Type B pancreatic cell (in vitro differentiated cells): ENCODE data around the gene HAT1. TPM values are rescaled to one million over a fixed set of nuclear protein-coding genes. Genes with fewer than 3 reads are reported as not detected.
"Not testable (repeated sequence)": the region's sequence is repeated elsewhere in the genome, so short reads cannot be mapped to it uniquely, and the experiment has no call there.

Experiments used
- DNase-seq: peaks from one replicate; pipeline ENCODE4 v3.0.0; 2021; ENCODE audit warnings: mixed read lengths; ENCODE audit not compliant: unreplicated experiment; ENCODE audit errors: extremely low spot score
- H3K27ac Mint-ChIP-seq: 2 replicates; pipeline ENCODE4 v1.8.0; 2021; ENCODE audit warnings: mild to moderate bottlenecking, mixed read lengths
- H3K27me3 Mint-ChIP-seq: 2 replicates; pipeline ENCODE4 v1.8.0; 2021; ENCODE audit warnings: mixed read lengths
- H3K36me3 Mint-ChIP-seq: 2 replicates; pipeline ENCODE4 v1.8.0; 2021; ENCODE audit warnings: mixed read lengths
- H3K4me1 Mint-ChIP-seq: one replicate; pipeline ENCODE4 v1.8.0; 2021; ENCODE audit warnings: mixed read lengths; ENCODE audit not compliant: unreplicated experiment
- H3K4me3 Mint-ChIP-seq: 2 replicates; pipeline ENCODE4 v1.8.0; 2021; ENCODE audit warnings: mild to moderate bottlenecking, mixed read lengths
- H3K9me3 Mint-ChIP-seq: 2 replicates; pipeline ENCODE4 v1.8.0; 2021; ENCODE audit warnings: mixed read lengths
- total RNA-seq: library from RNA; stranded (reverse); gene quantifications from 2 replicates; pipeline ENCODE4 v1.2.1, GENCODE V29; 2021; ENCODE audit warnings: low replicate concordance
- TF ChIP-seq, protein P1 (sequence below): fragments of 200-600 bp; sonication (generic); conservative IDR thresholded peaks from 2 replicates; pipeline ENCODE4 v1.5.0; 2021; ENCODE audit warnings: antibody characterized with exemption, mild to moderate bottlenecking

HAT1 gene
- total RNA-seq, 1 donor from 2014 or later, result 43.1 TPM

DNA sequence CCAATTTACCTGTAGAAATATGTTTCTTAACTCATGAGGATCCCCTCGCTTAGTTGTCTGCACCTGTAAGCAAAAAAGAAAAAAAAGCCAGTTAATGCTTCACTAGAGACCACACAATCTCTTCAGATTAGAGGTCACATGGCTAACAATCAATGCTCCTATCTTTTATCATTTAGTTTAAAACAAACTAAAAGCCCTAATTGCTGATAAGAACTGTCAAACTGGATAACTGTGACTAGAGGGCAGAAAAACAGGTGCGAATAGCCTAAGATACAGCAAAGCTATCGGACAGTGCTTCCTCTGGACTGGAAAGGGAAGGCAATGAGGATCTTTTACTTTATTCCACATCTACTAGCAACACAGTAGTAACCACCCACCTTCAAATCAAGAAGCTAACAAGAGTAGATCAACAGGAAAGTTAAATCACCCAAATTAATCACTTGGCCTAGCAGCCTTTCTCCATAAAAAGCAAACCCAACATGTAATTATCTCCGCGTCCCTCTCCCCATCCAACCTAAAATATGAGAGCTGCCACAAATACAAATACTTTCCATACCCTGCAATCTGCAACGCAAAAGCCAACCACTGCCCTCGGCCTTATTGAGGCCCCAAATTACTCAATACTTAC lies 29.0 kb upstream of the HAT1 start:
- DNase-seq, result no peak
- peaks cover 24% of the 10 kb centered on the region for H3K4me1 Mint-ChIP-seq
- H3K27me3 Mint-ChIP-seq, result no peaks in the 10 kb centered on the region
- TF ChIP-seq, protein P1, sequence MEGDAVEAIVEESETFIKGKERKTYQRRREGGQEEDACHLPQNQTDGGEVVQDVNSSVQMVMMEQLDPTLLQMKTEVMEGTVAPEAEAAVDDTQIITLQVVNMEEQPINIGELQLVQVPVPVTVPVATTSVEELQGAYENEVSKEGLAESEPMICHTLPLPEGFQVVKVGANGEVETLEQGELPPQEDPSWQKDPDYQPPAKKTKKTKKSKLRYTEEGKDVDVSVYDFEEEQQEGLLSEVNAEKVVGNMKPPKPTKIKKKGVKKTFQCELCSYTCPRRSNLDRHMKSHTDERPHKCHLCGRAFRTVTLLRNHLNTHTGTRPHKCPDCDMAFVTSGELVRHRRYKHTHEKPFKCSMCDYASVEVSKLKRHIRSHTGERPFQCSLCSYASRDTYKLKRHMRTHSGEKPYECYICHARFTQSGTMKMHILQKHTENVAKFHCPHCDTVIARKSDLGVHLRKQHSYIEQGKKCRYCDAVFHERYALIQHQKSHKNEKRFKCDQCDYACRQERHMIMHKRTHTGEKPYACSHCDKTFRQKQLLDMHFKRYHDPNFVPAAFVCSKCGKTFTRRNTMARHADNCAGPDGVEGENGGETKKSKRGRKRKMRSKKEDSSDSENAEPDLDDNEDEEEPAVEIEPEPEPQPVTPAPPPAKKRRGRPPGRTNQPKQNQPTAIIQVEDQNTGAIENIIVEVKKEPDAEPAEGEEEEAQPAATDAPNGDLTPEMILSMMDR, result no peak
- H3K9me3 Mint-ChIP-seq, result no peaks in the 10 kb centered on the region
- H3K4me3 Mint-ChIP-seq, result peak overlapping the region; percentile 97
- H3K36me3 Mint-ChIP-seq, result peaks cover 14% of the 10 kb centered on the region
- peak overlapping the region; percentile 89 for H3K27ac Mint-ChIP-seq

DNA sequence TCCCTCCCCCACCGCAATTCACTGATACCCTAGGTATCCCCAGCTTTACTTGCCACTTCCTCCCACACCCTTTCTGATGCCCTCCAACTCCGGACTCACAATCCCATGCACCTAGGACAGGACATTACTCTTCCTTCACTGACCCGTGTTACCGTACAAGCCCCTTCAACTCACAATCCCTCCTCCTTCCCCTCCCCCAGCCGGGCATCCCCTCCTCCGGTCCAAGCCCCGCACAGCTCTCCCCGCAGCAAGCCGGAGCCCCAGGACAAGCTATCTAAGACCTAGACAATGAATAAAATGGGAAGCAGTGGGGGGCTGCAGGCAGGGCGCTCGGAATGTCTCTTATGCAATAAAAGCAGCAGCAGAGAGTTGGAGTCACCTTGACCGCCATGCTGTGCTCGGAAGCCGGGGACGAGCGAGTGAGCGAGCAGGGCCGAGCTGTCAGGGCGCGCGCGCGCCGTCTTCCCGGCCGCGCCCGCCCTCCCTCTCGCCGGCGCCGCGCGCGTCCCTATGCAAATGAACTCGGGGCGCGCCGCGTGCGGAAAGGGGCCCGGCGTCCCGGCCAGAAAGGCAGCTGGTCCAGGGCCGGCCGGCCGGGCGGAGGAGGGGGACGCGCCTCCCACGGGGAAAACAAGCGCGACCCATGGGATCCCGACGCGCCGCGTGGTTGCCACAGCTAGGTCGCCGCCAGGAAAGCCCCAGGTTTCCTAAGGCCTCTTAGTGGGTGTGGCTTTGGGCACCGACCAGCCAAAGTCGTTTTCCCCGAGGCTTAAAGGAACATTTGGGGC lies 28.2 kb upstream of the HAT1 start, which contains the start of gene SLC25A12:
SLC25A12 (minus strand) TSS at position 421 of the 788 bp plus-strand sequence; CDS start at position 391, 30 bp downstream.
- TF ChIP-seq, protein P1, result no peak
- Mint-ChIP-seq H3K36me3 (peaks cover 12% of the 10 kb centered on the region), H3K27ac (peak within 1 kb of the TSS; percentile 89), H3K4me1 (peaks cover 24% of the 10 kb centered on the region), H3K27me3 (no peaks in the 10 kb centered on the region), H3K9me3 (no peaks in the 10 kb centered on the region), H3K4me3 (peak within 1 kb of the TSS; percentile 97)
- DNase-seq, result peak; percentile 84

DNA sequence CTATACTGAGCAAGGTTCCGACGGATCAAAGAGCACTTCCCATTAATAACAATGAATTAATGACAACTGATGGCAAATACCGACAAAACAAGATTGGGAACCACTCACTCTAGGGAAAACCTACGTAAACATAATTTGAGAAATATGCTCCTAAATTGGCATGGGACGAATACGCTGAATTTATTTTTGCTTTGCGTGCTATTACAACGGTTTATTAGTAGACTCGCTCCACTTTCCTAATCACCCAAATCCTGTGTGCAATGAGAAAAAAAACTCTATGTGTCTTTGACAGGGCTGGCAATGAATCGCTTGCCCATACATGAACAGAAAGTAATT lies 27.7 kb upstream of the HAT1 start:
- TF ChIP-seq, protein P1, result no peak
- H3K4me1 Mint-ChIP-seq, result peaks cover 20% of the 10 kb centered on the region
- peak overlapping the region; percentile 97 for H3K4me3 Mint-ChIP-seq
- H3K27me3 Mint-ChIP-seq, result no peaks in the 10 kb centered on the region
- peak overlapping the region; percentile 79 for H3K27ac Mint-ChIP-seq
- no peaks in the 10 kb centered on the region for H3K9me3 Mint-ChIP-seq
- no peak for DNase-seq
- peaks cover 8% of the 10 kb centered on the region for H3K36me3 Mint-ChIP-seq

DNA sequence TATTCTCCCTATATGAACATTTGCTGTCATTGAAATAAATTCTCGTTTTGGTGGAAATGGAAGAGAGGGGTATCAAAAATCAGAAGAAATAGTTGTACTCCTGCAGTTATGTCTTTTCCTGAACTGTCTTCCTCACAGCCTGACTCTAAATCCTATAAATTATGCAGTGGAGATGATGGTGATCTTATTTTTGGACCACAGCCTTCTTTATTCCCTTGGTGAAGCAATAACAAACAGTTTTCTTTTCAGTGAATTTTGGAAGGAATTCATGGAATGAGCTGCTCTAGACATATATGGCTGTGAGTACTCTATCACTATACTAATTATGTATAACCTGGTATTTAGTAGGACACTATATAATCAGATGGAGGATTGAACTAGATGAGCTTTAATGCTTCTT lies 26.5 kb upstream of the HAT1 start:
- Mint-ChIP-seq H3K4me1 (peaks cover 20% of the 10 kb centered on the region), H3K27ac (no peak overlapping the region), H3K4me3 (peak overlapping the region; percentile 54), H3K27me3 (no peaks in the 10 kb centered on the region), H3K9me3 (no peaks in the 10 kb centered on the region), H3K36me3 (peaks cover 8% of the 10 kb centered on the region)
- no peak for DNase-seq
- TF ChIP-seq, protein P1, result no peak

DNA sequence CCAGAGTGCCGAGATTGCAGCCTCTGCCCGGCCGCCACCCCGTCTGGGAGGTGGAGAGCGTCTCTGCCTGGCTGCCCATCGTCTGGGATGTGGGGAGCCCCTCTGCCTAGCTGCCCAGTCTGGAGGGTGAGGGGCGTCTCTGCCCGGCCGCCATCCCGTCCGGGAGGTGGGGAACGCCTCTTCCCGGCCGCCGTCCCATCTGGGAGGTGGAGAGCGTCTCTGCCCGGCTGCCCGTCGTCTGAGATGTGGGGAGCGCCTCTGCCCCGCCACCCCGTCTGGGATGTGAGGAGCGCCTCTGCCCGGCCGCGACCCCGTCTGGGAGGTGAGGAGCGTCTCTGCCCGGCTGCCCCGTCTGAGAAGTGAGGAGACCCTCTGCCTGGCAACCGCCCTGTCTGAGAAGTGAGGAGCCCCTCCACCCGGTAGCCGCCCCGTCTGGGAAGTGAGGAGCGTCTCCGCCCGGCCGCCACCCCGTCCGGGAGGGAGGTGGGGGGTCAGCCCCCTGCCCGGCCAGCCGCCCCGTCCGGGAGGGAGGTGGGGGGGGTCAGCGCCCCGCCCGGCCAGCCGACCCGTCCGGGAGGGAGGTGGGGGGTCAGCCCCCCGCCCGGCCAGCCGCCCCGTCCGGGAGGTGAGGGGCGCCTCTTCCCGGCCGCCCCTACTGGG lies 22.5 kb upstream of the HAT1 start:
- not testable (repeated sequence) for H3K4me1 Mint-ChIP-seq, H3K4me3 Mint-ChIP-seq, DNase-seq, H3K36me3 Mint-ChIP-seq, H3K27ac Mint-ChIP-seq, H3K9me3 Mint-ChIP-seq
- peaks cover 12% of the 10 kb centered on the region for H3K27me3 Mint-ChIP-seq
